Prostate gland (tissue), 2 donors: ENCODE data around the gene KCNT1. TPM values are rescaled to one million over a fixed set of nuclear protein-coding genes. Genes with fewer than 3 reads are reported as not detected.

Source experiments
- DNase-seq: peaks from one replicate; pipeline ENCODE4 v3.0.0-alpha.2; 2019; ENCODE audit warnings: low spot score
- H3K27ac ChIP-seq, 2 donors: fragments of 200-600 bp; sonication (generic); 2 replicates each; pipeline ENCODE4 v1.5.1; 2017 to 2019
- H3K27me3 ChIP-seq: fragments of 200-600 bp; sonication (generic); replicated peaks from 2 replicates; pipeline ENCODE4 v1.5.1; 2019; ENCODE audit not compliant: insufficient read depth
- H3K36me3 ChIP-seq, 2 donors: fragments of 200-600 bp; sonication (generic); 1 replicate in 1 of 2; 2 replicates in 1 of 2; pipeline versions ENCODE4 v1.5.1 to v1.8.1; 2017 to 2019
- H3K4me1 ChIP-seq: fragments of 200-600 bp; sonication (generic); replicated peaks from 2 replicates; pipeline ENCODE4 v1.5.1; 2019
- H3K4me3 ChIP-seq, 2 donors: fragments of 200-600 bp; sonication (generic); 2 replicates each; pipeline ENCODE4 v1.5.1; 2017 to 2019
- H3K9me3 ChIP-seq: fragments of 200-600 bp; sonication (generic); 2 replicates; pipeline ENCODE4 v1.5.1; 2017
- POLR2A ChIP-seq: fragments of 450-650 bp; IDR thresholded peaks from one replicate; pipeline ENCODE4 v1.6.1; 2016; ENCODE audit warnings: antibody characterized with exemption, mild to moderate bottlenecking
- POLR2AphosphoS5 ChIP-seq: sonication (generic); formaldehyde crosslinking; IDR thresholded peaks from one replicate; pipeline ENCODE4 v1.6.1; 2017; ENCODE audit warnings: antibody characterized with exemption
- WGBS: methylation state at CpG from one replicate; pipeline ENCODE4 v1.1.5; 2018; 5-methylcytosine and 5-hydroxymethylcytosine counted together
- intact Hi-C: fragments of 100-400 bp; cut with DNase I; formaldehyde crosslinking; loops from one replicate; pipeline ENCODE4 v1.14.2; 2022
- total RNA-seq, 2 donors: library from RNA; depleted of rRNA; stranded (reverse); fragments of >200 nt; gene quantifications; one replicate each; pipeline ENCODE4 v1.1.0, GENCODE V29; 2016
- TF ChIP-seq, protein P1 (sequence below), 4 experiments: fragments of 200-600 bp in 2 of 4; fragments of 450-650 bp in 2 of 4; sonication (generic) in 2 of 4; IDR thresholded peaks; 1 replicate in 3 of 4; 2 replicates in 1 of 4; pipeline ENCODE4 v1.5.1; 2016 to 2019; ENCODE audit warnings: antibody characterized with exemption in 4 of 4, mild to moderate bottlenecking in 2 of 4, moderate library complexity in 2 of 4

The KCNT1 gene
- total RNA-seq, 2 donors from 2014 or later, result 0.09 to 3.0 TPM

DNA sequence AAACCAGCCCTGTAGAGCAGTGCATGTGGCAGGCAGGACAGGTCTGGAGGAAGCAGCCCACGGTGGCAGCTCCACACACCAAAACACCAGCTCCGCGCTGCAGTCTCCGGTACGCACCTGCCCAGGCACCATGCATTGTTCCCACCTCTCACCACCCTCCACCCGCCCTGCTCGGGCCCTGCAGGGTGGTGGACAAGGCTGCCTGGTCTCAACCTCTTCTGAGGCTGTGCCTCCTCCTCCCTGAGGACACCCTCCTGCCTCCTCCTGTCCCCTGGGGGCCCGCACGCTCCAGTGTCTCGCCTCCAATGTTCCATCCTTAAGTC lies 96.2 kb downstream of the KCNT1 start:
- H3K27ac ChIP-seq, result no peak overlapping the region
- no peaks in the 10 kb centered on the region for H3K4me1 ChIP-seq
- H3K4me3 ChIP-seq, result no peak overlapping the region
- TF ChIP-seq POLR2AphosphoS5 (no peak), POLR2A (no peak)
- TF ChIP-seq, protein P1, sequence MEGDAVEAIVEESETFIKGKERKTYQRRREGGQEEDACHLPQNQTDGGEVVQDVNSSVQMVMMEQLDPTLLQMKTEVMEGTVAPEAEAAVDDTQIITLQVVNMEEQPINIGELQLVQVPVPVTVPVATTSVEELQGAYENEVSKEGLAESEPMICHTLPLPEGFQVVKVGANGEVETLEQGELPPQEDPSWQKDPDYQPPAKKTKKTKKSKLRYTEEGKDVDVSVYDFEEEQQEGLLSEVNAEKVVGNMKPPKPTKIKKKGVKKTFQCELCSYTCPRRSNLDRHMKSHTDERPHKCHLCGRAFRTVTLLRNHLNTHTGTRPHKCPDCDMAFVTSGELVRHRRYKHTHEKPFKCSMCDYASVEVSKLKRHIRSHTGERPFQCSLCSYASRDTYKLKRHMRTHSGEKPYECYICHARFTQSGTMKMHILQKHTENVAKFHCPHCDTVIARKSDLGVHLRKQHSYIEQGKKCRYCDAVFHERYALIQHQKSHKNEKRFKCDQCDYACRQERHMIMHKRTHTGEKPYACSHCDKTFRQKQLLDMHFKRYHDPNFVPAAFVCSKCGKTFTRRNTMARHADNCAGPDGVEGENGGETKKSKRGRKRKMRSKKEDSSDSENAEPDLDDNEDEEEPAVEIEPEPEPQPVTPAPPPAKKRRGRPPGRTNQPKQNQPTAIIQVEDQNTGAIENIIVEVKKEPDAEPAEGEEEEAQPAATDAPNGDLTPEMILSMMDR (IDR thresholded peaks at IDR 0.05), result no peak
- intact Hi-C loops, result no loop called here
- H3K36me3 ChIP-seq, result no peaks in the 10 kb centered on the region
- no peaks in the 10 kb centered on the region for H3K9me3 ChIP-seq
- DNase-seq, result no peak
- WGBS, result 86% methylated on average over 10 of the region's 10 CpGs
- H3K27me3 ChIP-seq, result no peaks in the 10 kb centered on the region

- H3K27me3 ChIP-seq, result no peaks in the 10 kb centered on the region
- intact Hi-C loops, result no loop called here
- H3K4me1 ChIP-seq, result no peaks in the 10 kb centered on the region
- no peak overlapping the region for H3K27ac ChIP-seq
- TF ChIP-seq POLR2AphosphoS5, result no peak
- TF ChIP-seq, protein P1 (IDR thresholded peaks at IDR 0.05), result no peak
- TF ChIP-seq POLR2A, result no peak
- H3K36me3 ChIP-seq, result no peaks in the 10 kb centered on the region
- DNase-seq, result no peak
- no peaks in the 10 kb centered on the region for H3K9me3 ChIP-seq
- H3K4me3 ChIP-seq, result no peak overlapping the region
- 95% methylated on average over 13 of the region's 13 CpGs for WGBS
Measured at GRCh38 chr9:135799261-135799660, 97.3 kb downstream of the KCNT1 start.

GRCh38 chr9:135801070-135801469 lies 99.1 kb downstream of the KCNT1 start:
- 97% methylated on average over 6 of the region's 6 CpGs for WGBS
- intact Hi-C loops, result no loop called here
- Histone ChIP-seq H3K27me3 (no peaks in the 10 kb centered on the region), H3K4me1 (no peaks in the 10 kb centered on the region), H3K9me3 (no peaks in the 10 kb centered on the region), H3K27ac (no peak overlapping the region), H3K36me3 (no peaks in the 10 kb centered on the region), H3K4me3 (no peak overlapping the region)
- TF ChIP-seq, protein P1 (IDR thresholded peaks at IDR 0.05), result no peak
- TF ChIP-seq POLR2AphosphoS5, result no peak
- no peak for TF ChIP-seq POLR2A
- DNase-seq, result no peak

DNA sequence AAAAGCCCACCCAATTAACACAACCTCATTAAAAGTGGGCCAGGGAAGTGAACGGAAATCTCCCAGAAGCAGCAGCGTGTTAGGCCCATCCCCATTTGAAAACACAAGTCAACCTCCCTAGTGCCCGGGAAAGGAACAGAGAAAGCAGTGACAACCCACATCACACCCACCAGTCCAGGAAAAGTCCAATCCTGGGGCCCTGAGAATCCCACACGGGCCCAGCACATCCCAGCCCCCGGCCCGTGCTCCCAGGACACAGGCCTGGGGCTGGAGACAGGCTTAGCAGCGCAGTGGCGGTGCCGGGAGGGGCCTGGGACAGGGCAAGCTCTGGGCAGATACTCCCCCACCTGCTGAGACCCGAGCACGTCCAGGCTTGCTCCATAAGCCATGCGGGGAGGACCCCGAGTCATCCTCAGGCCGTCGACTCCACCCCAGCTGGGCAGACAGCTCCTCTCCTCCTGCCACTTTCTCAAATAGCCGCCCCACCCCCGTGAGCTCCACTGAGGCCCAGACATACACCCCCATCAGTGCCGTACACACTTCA lies 101.0 kb downstream of the KCNT1 start:
- H3K27ac ChIP-seq, result no peak overlapping the region
- H3K9me3 ChIP-seq, result no peaks in the 10 kb centered on the region
- H3K36me3 ChIP-seq, result no peaks in the 10 kb centered on the region
- TF ChIP-seq POLR2A, result no peak
- no peak for TF ChIP-seq POLR2AphosphoS5
- TF ChIP-seq, protein P1 (IDR thresholded peaks at IDR 0.05), result no peak
- 54% methylated on average over 16 of the region's 18 CpGs for WGBS
- H3K4me1 ChIP-seq, result no peaks in the 10 kb centered on the region
- intact Hi-C loops, result no loop called here
- no peak overlapping the region for H3K4me3 ChIP-seq
- H3K27me3 ChIP-seq, result no peaks in the 10 kb centered on the region
- no peak for DNase-seq

DNA sequence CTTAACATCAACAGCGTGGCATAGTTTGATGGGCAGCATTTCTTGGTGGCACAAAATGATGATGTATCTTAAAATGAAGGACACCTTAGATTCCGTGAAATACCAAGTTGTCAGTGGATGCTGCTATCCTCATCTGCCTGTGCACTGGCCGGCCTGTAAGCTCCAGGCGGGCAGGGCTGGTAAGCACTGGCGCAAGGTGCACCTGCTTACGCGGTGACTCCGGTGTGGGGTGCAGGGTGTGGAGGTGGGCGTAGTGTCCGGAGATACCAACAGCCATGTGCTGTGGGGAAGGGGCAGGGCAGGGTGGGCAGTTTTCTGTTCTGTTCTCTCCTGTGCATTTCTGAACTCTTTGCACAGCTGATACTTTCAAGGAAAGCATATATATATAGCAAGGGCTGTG lies 101.5 kb downstream of the KCNT1 start:
- no peaks in the 10 kb centered on the region for H3K4me1 ChIP-seq
- DNase-seq, result no peak
- no peaks in the 10 kb centered on the region for H3K27me3 ChIP-seq
- H3K36me3 ChIP-seq, result no peaks in the 10 kb centered on the region
- no peak overlapping the region for H3K27ac ChIP-seq
- TF ChIP-seq, protein P1 (IDR thresholded peaks at IDR 0.05), result no peak
- TF ChIP-seq POLR2A (no peak), POLR2AphosphoS5 (no peak)
- H3K9me3 ChIP-seq, result no peaks in the 10 kb centered on the region
- intact Hi-C loops, result no loop called here
- WGBS, result 99% methylated on average over 10 of the region's 10 CpGs
- H3K4me3 ChIP-seq, result no peak overlapping the region
